ENCODE measurements around the gene PRPF38B. TPM values are rescaled to one million over a fixed set of nuclear protein-coding genes. Genes with fewer than 3 reads are reported as not detected.

Gene PRPF38B
- total and polyA plus RNA-seq, 9 of the 15 experiments (the other 6 are each of a cell fraction or from before 2014, with no cell fraction given), result 25.3 to 85.5 (median 66.4) TPM

DNA sequence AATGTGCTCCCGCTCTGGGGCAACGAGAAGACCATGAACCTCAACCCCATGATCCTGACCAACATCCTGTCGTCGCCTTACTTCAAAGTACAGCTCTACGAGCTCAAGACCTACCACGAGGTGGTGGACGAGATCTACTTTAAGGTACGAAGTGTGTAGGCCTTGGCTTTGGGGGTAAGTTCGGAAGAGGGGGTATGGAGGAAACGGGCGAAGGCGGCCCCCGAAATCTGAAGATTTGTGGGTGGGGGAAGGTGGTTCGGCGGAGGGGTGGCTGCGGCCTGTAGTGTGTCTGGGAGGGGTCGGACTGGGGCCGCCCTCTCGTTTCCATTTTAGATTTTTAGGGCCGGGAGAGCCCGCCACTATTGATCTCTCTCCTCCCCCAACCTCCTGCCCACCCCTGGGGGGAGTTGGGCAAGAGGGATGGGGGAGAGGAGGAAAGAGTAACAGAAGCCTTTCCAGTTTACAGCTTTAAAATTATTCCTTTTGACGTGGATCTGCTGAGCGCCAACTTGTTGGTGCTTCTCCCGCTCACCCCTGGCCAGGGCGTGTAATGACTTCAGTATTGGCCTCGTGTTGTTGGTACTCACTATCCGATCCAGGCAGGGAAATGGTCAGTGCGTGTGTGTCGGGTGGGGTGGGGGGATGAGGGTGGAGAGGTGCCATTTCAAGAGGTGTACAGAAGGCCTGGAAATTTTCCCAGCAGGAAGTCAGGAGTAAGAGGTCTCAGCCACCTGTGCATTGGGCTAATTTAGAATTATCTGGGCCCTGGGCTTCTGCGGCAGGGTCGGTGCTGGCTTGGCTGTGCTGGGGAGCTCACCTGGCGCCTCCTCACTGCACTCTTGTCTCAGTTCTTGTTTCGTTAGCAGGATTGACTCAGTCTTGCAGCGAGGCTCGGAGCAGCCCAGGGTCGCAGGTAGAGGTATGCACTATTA, 880 bp downstream of the PRPF38B start (continued):
- TF ChIP-seq KDM5B (IDR thresholded peaks at IDR 0.05; ENCODE audit: insufficient replicate concordance, low read depth, low read length), result no peak
- TF ChIP-seq CHD2 (IDR thresholded peaks at IDR 0.05; ENCODE audit: low read depth, low read length), result no peak
- no peak for TF ChIP-seq CBFB (CRISPR knock-in tag; IDR thresholded peaks at IDR 0.05)
- no peak for TF ChIP-seq NR2F6 (CRISPR knock-in tag; IDR thresholded peaks at IDR 0.05)
- 0 out of 2 replicates have a peak, but pooled peaks have one; percentile 17 for TF ChIP-seq ZNF134 (CRISPR knock-in tag; conservative IDR thresholded peaks at IDR 0.05)
- TF ChIP-seq, protein P1, sequence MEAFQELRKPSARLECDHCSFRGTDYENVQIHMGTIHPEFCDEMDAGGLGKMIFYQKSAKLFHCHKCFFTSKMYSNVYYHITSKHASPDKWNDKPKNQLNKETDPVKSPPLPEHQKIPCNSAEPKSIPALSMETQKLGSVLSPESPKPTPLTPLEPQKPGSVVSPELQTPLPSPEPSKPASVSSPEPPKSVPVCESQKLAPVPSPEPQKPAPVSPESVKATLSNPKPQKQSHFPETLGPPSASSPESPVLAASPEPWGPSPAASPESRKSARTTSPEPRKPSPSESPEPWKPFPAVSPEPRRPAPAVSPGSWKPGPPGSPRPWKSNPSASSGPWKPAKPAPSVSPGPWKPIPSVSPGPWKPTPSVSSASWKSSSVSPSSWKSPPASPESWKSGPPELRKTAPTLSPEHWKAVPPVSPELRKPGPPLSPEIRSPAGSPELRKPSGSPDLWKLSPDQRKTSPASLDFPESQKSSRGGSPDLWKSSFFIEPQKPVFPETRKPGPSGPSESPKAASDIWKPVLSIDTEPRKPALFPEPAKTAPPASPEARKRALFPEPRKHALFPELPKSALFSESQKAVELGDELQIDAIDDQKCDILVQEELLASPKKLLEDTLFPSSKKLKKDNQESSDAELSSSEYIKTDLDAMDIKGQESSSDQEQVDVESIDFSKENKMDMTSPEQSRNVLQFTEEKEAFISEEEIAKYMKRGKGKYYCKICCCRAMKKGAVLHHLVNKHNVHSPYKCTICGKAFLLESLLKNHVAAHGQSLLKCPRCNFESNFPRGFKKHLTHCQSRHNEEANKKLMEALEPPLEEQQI (IDR thresholded peaks at IDR 0.05), result no peak; the same call in 1 of the 2 replicates
- 0 out of 2 replicates have a peak, but pooled peaks have one; percentile 9 for TF ChIP-seq LCOR (CRISPR knock-in tag; IDR thresholded peaks at IDR 0.05)
- no peak for TF ChIP-seq PHF20 (IDR thresholded peaks at IDR 0.05; ENCODE audit: partially characterized antibody)
- TF ChIP-seq CEBPZ (IDR thresholded peaks at IDR 0.05; ENCODE audit: borderline replicate concordance, low read depth, low read length), result no peak
- TF ChIP-seq E2F8 (IDR thresholded peaks at IDR 0.05; ENCODE audit: low read depth, partially characterized antibody), result no peak
- 0 out of 2 replicates have a peak, but pooled peaks have one; percentile 29 for TF ChIP-seq ZC3H4 (CRISPR knock-in tag; IDR thresholded peaks at IDR 0.05; ENCODE audit: borderline replicate concordance)
- no peak for TF ChIP-seq CREB5 (CRISPR knock-in tag; IDR thresholded peaks at IDR 0.05)
- no peak for TF ChIP-seq TCF3 (CRISPR knock-in tag; IDR thresholded peaks at IDR 0.05)
- TF ChIP-seq, protein P2, sequence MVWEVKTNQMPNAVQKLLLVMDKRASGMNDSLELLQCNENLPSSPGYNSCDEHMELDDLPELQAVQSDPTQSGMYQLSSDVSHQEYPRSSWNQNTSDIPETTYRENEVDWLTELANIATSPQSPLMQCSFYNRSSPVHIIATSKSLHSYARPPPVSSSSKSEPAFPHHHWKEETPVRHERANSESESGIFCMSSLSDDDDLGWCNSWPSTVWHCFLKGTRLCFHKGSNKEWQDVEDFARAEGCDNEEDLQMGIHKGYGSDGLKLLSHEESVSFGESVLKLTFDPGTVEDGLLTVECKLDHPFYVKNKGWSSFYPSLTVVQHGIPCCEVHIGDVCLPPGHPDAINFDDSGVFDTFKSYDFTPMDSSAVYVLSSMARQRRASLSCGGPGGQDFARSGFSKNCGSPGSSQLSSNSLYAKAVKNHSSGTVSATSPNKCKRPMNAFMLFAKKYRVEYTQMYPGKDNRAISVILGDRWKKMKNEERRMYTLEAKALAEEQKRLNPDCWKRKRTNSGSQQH (CRISPR knock-in tag; IDR thresholded peaks at IDR 0.05), result no peak

Data from K562 (cell line).